ENCODE data around the gene NDUFAF8. TPM values are rescaled to one million over a fixed set of nuclear protein-coding genes. Genes with fewer than 3 reads are reported as not detected.

The NDUFAF8 gene
- polyA plus RNA-seq, 1 experiment: 181 TPM

DNA sequence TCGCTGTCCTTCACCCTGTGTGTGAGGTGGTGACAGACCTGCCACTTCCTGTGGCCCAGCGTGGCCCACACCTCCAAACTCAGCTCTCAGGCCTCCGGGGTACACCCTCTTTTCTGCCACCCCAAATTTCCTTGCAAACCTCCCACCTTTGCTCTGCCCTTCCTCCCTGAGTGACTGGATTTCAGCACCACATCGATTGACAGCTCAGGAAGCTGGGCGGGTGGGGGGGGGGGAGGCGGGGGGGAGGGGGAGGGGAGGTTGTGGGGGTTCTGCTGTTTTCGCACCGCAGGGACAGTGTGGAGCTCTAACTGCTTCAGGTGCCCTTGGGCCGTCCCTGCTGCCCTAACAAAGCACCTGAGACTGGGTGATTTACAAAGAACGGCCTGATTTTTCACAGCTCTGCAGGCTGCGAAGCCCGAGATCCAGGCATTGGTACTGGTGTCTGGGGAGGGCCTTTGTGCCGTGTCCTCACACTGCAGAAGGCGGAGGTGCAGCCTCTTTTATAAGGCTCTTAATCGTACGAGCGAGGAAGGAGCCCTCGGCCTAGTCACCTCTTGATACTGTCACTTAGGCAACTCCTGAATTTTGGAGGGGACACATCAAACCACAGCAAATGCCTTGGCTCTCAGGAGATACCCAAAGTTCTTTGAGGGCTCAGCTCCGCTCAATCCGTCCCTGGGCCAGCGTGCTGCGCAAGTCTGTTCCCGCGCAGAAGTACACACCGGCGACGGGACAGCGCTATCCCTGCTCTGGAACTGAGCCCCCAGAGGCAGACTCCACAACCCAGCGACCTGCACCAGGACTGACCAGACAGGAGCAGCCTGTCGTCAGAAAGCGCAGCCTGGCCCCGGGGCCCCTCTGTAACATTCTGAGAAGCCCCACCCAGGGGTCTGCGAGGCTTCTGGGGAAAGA is 3.6 kb downstream of the NDUFAF8 start:
- ChIA-PET CTCF (interaction anchor here (0.6 to 1.2 kb wide), 2 partner anchors 97 to 100 kb away, joined by 4 read pairs; no protein-coding TSS in a partner anchor), POLR2A (no interaction called here)
- Histone ChIP-seq H3K4me3 (ENCODE audit: low read depth, low read length) (no peak overlapping the region), H3K9me3 (ENCODE audit: control insufficient read depth, insufficient read depth, low read length) (no peaks in the 10 kb centered on the region; the same call in 1 of the 2 replicates), H3K27ac (ENCODE audit: low read depth, low read length) (no peak overlapping the region), H3K27me3 (ENCODE audit: control insufficient read depth, insufficient read depth, low read length) (no peaks in the 10 kb centered on the region)
- DNase-seq (ENCODE audit: low read depth, low spot score): no peak
- TF ChIP-seq, protein P1, sequence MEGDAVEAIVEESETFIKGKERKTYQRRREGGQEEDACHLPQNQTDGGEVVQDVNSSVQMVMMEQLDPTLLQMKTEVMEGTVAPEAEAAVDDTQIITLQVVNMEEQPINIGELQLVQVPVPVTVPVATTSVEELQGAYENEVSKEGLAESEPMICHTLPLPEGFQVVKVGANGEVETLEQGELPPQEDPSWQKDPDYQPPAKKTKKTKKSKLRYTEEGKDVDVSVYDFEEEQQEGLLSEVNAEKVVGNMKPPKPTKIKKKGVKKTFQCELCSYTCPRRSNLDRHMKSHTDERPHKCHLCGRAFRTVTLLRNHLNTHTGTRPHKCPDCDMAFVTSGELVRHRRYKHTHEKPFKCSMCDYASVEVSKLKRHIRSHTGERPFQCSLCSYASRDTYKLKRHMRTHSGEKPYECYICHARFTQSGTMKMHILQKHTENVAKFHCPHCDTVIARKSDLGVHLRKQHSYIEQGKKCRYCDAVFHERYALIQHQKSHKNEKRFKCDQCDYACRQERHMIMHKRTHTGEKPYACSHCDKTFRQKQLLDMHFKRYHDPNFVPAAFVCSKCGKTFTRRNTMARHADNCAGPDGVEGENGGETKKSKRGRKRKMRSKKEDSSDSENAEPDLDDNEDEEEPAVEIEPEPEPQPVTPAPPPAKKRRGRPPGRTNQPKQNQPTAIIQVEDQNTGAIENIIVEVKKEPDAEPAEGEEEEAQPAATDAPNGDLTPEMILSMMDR (IDR thresholded peaks at IDR 0.05; ENCODE audit: low read depth, low read length): no peak

DNA sequence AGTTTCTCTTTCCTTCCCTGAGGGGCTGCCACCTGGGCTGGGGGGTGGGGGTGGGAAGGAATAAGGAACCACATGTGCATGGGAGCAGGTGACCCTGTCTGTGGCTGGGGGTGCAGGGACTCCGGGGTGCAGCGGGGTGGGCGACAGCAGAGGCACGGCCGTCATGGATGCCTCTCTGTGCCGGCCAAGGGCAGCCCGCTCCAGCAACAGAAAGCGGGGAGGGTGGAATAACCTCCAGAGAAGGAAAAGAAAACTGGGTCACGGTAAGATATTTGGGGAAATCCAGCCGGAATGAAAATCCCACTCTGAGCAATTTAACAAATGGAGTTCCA is 4.2 kb downstream of the NDUFAF8 start:
- no peaks in the 10 kb centered on the region for H3K27me3 ChIP-seq (ENCODE audit: control insufficient read depth, insufficient read depth, low read length)
- ChIA-PET CTCF (no interaction called here), POLR2A (no interaction called here)
- H3K9me3 ChIP-seq (ENCODE audit: control insufficient read depth, insufficient read depth, low read length): no peaks in the 10 kb centered on the region; the same call in 1 of the 2 replicates
- no peak for DNase-seq (ENCODE audit: low read depth, low spot score)
- TF ChIP-seq, protein P1 (IDR thresholded peaks at IDR 0.05; ENCODE audit: low read depth, low read length): no peak
- H3K4me3 ChIP-seq (ENCODE audit: low read depth, low read length): no peak overlapping the region
- no peak overlapping the region for H3K27ac ChIP-seq (ENCODE audit: low read depth, low read length)

DNA sequence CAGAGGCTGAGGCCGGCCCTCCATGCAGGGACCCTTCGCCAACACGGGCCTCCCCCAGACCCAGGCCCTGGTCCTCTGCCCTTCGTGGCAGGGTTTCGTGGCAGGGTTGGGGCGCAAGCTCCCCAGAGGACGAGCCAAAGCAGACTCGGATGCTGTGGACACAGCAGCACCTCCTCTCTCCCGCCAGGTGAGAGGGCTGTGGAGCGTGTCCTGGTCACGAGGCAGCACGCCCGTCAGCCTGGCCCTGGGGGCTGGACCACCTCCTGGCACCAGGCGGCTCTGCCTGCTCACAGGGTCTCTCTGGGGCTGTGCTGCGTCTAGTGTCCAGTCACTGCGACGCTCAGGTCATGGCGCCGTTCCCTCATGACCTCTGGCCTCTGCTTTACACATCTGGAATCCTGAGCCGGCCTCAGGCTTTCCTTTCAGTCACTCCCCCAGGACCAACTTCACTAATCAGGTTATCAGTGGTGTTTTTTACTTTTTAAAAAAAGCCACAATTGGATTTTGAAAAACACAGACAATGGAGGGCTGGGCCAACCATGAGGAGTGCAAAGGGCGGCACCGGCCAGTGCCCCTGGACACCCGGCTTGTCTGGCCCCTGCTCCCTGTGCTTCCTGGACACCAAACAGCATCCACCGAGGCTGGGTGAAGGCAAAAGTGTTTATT is 5.4 kb downstream of the NDUFAF8 start:
- ChIA-PET CTCF (interaction anchor here (1.2 kb wide), 1 partner anchor 102 kb away, joined by 4 read pairs; no protein-coding TSS in a partner anchor), POLR2A (interaction anchor here (0.6 kb wide), 1 partner anchor 254 kb away, joined by 5 read pairs; no protein-coding TSS in a partner anchor)
- no peak for DNase-seq (ENCODE audit: low read depth, low spot score)
- H3K9me3 ChIP-seq (ENCODE audit: control insufficient read depth, insufficient read depth, low read length): peaks cover 4% of the 10 kb centered on the region; the same call in 1 of the 2 replicates
- H3K27me3 ChIP-seq (ENCODE audit: control insufficient read depth, insufficient read depth, low read length): no peaks in the 10 kb centered on the region
- H3K27ac ChIP-seq (ENCODE audit: low read depth, low read length): no peak overlapping the region
- no peak overlapping the region for H3K4me3 ChIP-seq (ENCODE audit: low read depth, low read length)
- TF ChIP-seq, protein P1 (IDR thresholded peaks at IDR 0.05; ENCODE audit: low read depth, low read length): no peak

DNA sequence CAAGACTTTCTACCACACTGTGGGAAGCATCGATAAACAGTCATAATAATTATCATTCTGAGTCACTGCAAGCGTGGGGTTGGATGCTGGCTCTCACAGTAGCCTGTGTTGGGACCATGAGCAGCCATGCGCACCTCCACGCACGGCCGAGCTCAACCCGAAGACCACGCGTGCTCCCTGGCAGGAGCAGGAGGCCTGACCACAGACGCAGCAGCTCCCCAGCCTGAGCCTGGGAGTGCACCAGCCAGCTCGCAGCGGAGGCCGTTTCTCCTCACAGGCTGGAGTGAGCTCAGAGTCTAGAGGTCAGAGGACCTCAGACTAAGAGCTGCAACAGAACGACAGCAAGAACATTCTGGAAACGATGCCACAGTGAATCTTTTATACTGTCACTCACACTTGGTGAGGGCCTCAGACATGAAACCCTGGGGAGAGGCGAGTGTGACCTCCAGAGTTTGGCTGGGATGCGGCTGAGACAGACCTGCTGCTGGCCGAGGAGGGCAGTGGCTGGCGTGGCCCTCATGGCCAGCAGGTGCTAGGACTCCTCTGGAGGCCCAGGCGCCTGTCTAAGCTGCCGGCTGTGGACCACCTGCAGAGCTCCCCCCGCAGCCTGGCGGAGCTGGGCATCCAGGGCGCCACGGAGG is 6.0 kb downstream of the NDUFAF8 start:
- ChIA-PET CTCF (interaction anchor here (1.2 kb wide), 1 partner anchor 102 kb away, joined by 4 read pairs; no protein-coding TSS in a partner anchor), POLR2A (interaction anchor here (0.6 kb wide), 1 partner anchor 253 kb away, joined by 5 read pairs; no protein-coding TSS in a partner anchor)
- DNase-seq (ENCODE audit: low read depth, low spot score): no peak
- Histone ChIP-seq H3K27me3 (ENCODE audit: control insufficient read depth, insufficient read depth, low read length) (no peaks in the 10 kb centered on the region), H3K27ac (ENCODE audit: low read depth, low read length) (peak overlapping the region; percentile 21), H3K4me3 (ENCODE audit: low read depth, low read length) (no peak overlapping the region), H3K9me3 (ENCODE audit: control insufficient read depth, insufficient read depth, low read length) (peaks cover 8% of the 10 kb centered on the region; the same call in 1 of the 2 replicates)
- TF ChIP-seq, protein P1 (IDR thresholded peaks at IDR 0.05; ENCODE audit: low read depth, low read length): no peak
